DMS53 treated with DMSO at 0.1 percent for 48 hours (cell line): Measurements from ENCODE around the gene MEIS1.
A peak's percentile ranks its signal among the peaks of the same experiment; 100 is the strongest.

Experiments used
- DNase-seq: peaks from one replicate; lab custom pipeline; 2025; ENCODE audit not compliant: unreplicated experiment; lab: John Stamatoyannopoulos, UW

MEIS1 gene

DNA sequence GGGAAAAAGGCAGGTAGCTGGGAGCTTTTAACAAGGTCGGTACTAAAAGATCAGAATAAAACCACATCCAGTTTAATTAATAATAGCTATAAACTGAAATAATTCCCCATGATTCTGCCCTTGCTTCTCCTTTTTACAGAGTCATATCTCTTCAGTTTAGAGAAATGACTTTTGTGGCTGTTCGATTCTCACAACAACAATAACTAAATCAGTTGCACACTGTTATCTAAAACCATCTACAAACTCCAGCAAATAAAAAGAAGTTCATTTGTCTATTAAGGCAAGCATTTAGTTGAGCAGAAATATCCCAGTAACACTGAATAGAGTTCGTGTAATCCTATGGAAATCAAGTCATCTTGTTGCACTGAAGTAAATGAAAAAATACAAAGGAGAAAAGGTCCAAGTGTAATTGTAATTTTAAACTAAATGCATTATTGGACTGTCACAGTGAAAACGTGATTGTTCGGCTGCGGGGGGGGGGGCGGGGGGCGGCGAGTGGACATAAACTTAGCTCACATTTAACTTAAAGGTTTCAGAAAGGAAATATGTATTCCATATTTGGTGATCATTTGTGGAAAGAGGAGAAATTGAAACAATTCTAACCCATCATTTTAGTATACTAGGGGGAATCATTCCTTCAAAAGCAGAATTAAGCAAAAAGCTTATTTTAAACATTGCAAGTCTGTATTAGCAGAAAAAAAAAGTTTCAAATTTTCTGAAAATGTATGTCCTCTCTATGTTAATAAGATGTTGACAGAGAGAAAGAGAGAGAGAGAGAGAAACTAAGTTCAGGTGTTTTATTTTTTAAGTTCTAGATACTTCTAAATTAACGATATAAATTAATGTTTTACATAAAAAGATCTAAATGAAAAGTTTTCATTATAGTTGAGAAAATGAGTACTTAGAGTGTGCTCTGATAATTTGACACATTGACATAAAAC is 144.5 kb downstream of the MEIS1 start:
- DNase-seq = no peak

DNA sequence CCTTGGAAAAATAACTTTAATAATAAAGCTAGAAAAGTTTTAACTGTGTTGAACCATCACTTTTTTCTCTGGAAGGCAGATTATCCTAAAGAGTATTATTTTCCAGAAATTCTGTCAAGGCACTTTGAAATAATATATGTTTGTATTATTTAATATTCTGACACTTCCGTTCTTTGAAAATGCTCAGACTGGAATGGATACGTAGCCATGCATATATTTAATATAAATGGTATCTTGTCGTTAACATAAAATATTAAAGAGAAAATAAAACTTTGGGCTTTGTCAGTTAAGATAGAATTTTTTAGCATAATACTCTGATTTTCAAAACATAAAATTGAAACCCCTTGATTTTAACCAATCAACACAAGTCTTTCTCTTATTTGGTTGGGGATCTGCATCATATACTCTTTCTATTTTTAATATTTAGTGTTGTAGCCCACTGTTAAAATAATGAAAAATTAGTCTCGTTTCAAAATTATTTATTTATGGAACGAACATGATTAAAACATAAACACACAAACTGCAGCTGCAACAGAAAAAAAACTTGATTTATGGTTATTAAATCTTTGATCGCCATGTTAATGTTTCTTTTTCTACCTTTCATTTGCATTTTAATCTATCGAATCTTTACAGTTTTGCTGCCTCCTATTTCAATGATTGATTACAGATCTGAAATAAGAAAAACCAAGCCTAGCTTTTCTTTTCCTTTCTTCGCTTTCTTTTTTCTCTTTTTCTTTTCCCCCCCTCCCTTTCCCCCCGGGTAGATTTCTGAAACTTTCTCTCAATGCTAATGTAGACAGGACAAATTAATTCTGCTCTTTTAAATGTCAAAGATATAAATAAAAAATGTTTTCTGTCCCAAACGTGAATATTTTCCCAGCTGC is 145.5 kb downstream of the MEIS1 start:
- DNase-seq = no peak

- DNase-seq = no peak
Measured at GRCh38 chr2:66581339-66582103, 146.6 kb downstream of the MEIS1 start.

DNA sequence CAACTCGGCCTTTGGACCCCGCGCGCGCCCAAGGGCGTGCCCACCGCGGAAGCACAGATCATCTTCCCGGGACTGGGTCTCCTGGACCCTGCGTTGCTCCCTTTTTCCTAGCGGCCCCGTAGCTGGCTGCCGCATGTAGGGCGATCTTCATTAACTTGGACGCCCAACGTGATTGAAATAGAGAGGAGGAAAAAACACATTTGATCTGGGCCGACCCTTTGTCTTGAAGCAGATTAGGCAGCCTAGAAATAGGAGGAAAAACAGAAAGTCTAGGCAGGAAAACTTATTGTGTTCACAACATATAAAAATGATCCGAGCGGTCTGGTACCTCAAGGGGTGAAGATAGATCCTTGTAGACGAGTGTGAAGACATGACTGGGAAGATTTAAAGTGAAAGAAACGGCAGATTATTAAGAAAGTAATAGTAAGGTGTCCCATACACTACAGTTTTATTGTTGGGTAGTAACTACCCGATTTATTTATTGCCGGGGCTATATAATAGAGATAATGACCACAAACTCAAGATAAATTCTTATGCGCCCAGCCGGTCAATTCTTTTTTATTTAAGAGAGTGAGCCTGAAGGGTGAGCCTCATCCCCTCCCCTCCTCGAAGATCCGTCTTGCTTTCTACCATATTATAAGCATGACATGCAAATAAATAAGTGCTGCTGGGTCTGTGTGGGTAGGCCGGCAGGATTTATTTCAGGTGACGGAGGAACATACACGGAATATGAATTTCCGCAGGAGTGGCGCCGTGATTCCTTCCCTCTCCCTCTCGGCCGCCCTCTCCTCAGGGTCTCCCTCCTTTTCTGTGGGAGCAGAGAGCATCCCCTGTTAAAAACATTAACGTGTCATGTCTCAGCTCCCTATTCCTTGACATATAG is 147.4 kb downstream of the MEIS1 start:
- no peak for DNase-seq

DNA sequence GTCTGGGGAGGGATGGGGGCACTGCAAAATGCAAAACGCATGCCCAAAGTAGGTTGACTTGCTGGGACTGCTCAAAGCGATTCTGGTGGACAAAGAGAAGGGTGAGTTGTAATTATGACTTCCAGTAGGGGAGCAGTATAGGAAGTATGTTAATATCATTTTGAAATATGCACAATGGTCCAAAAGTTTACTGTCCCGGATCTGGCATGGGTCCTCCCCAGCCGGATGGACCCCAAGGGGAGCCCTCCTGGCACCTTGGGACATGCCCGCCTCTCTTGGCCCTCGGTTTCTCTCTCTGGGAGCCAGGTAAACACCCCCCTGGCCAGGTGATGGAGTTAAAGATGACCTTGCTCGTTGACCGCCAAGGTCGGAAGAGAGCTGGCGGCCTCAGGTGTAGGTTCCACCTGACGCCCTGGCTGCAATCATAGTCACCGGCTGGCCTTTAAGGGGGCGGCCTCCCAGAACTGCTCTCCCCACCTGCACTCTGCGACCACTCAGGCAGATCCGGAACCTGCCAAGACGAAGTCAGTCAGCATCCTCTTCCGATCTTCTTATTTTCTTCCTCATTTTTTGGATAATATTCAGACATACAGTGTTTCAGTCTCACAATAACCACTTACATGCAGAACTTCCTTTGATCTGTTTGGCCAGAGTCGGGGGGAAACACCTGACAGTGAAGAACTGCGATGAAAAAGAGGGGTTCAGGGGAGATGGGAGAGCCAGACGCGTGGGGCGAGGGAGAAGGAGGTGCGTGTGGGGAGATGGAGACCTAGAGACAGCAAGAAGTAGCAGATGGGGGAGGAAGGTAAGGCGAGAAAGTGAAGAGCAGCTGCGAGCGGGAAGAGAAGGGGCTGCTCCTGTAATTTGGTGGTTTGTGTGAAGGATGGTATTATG is 148.3 kb downstream of the MEIS1 start:
- no peak for DNase-seq

DNA sequence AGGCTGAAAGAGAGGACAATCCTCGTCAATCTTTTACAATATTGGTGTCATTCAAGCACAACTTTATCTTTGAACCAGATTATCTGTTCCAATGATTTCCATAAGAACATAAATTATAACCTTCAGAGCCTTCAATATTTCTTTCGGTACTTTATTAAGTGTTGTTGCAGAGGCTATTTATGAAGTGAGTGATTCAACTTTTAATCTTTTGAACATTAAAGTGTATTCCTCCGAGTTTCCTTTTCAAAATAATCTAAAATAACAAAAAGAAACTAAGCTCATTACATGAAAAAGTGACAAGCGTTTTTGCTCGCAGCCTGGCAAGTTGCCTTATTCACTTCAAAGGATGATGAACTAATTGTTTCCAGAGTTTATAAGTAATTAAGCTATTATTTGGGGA is 149.0 kb downstream of the MEIS1 start:
- DNase-seq = no peak

DNA sequence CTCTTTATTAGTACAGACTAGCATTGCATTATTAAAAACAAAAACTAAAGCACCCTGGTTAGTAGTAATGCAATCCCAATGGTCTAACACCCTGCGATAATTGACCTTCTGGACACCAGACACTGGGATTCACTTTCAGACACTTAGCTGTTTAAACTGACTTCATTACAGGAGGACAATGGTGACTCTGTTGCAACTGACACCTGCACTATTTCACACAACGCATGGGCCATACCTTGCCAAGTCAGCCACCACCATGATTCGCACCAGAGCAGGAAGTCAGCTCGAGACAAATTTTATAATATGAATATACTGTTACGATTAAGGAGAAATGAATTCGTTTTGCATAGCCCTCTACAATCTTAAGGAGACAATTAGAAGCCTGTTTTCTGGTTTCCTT is 150.7 kb downstream of the MEIS1 start:
- no peak for DNase-seq

- DNase-seq = peak; percentile 35
Measured at GRCh38 chr2:66587216-66587615, 152.3 kb downstream of the MEIS1 start.

- no peak for DNase-seq
Measured at GRCh38 chr2:66594001-66594400, 159.1 kb downstream of the MEIS1 start.

DNA sequence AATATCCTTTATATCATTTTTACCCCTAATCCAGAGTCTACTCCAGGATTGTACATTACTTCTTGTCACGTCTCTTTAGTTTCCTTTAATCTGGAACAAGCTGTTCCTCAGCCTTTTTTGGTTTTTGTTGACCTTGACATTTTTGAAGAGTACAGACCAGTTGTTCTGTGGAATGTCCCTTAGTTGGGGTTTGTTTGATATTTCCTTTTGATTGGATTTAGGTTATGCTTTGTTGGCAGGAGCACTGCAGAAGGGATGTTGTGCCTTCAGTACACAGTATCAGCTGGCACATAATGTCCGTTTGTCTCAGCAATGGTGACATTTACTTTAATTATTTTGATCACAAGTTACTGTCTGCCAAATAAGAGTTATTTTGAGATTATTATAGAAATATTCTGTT is 160.6 kb downstream of the MEIS1 start:
- no peak for DNase-seq

DNA sequence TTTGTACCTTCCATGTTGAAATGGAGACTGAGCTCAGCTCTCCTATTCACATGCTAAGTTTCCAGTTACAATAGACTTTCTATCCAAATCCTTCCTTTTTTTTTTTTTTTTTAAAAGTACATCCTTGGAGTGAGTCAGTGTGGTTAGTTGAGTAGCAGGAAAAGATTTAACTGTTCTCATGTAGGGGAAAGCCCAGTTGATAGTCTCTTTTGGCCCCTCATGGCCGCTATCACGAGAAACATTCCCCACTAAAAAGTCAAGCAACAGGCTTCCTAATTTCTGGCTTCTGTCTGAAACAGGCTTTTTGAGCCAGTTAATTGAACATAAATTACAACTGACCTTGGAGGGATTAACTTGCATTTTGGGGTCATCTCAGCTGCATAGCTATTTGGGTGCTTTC is 161.3 kb downstream of the MEIS1 start:
- DNase-seq = no peak

DNA sequence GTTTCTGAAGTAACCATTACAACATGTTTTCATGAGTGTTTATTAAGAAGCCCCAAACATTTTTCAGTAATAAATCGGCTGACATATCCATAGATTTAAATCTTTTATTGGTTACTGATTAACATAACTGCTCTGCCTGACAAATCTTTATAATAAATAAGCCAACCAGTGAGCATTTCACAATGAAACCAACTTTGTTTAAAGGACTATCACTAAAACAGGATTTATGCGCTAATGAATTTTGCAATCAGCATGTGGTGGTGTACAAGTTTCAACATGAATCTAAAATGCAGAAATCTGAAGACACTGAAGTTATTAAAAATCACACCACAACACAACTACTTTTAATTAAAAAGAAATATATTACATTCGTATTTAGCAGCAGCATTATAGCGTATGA is 166.7 kb downstream of the MEIS1 start:
- no peak for DNase-seq

- no peak for DNase-seq
Measured at GRCh38 chr2:66602341-66602740, 167.4 kb downstream of the MEIS1 start.

GRCh38 chr2:66604326-66604725 is 169.4 kb downstream of the MEIS1 start:
- no peak for DNase-seq

DNA sequence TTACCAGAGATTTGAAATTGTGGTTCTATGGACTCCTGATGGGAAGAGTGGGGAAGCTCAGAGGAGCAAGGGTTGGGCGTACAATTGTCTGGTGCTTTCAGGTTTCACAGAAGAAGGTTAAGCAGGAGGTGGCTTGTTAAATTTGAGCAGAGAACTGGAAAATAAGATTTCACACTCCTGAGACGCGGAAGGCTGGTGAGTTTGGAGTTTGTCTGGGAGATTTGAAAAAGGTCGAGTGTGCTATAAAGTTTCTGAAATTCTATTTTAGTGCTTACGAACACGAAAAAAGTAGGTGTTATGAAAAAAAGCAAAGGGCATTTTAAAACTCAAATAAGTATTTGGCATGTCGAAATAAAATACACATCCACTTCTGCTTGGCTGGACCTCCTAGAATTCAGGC is 170.1 kb downstream of the MEIS1 start:
- no peak for DNase-seq

GRCh38 chr2:66607152-66607551 is 172.2 kb downstream of the MEIS1 start:
- no peak for DNase-seq
